ENCODE data around the gene GPATCH2L. TPM values are rescaled to one million over a fixed set of nuclear protein-coding genes. Genes with fewer than 3 reads are reported as not detected.

Gene GPATCH2L
- total RNA-seq, 4 donors from 2014 or later, result 42.4 to 59.1 (median 48.3) TPM

DNA sequence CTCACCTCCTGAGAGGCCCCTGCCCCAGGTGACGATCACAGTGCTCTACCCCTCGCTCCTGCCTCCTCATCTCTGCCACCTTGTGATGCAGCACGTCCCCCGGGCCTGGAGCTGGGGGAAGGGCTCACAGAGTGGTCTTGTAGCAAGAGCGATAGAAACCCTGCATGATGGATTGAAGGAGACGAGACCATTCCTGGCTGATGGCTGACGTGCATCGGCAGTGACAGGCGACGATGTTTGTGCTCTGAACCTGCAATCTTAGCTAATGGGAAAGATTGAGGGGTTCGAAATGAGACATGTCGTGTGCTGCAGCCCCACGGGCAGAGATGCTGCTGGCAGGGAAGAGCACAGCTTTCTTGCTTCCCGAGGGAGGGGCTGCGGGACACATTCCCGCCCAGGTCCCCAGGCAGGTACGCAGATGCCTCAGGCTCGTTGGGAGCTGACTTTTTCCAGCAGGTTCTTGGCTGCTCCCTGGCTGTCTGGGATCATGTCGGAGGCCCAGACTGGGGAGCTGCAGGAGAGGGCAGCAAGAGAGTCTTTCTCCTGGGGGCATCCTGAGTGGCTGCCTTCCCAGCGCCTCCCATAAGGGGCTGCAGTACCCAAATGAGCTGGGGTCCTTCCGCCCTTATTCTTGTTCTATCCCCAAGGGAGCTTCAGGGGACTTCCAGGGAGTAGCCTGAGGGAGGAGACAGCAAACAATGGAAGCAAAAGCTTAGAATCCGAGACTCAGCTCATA is 38.7 kb upstream of the GPATCH2L start:
- DNase-seq (ENCODE audit: extremely low spot score), result no peak
- Histone ChIP-seq H3K4me3 (no peak overlapping the region), H3K4me1 (no peaks in the 10 kb centered on the region), H3K27ac (replicated peaks in 1 of 4) (no peak overlapping the region), H3K9me3 (no peaks in the 10 kb centered on the region), H3K27me3 (no peaks in the 10 kb centered on the region), H3K36me3 (no peaks in the 10 kb centered on the region)
- intact Hi-C loops (cut with DNase I), result no loop called here
- 61% methylated on average over 20 of the region's 22 CpGs for WGBS
- TF ChIP-seq POLR2A (IDR thresholded peaks at IDR 0.05; ENCODE audit: low read depth), result no peak
- TF ChIP-seq EP300 (IDR thresholded peaks at IDR 0.05), result no peak
- TF ChIP-seq, protein P1, sequence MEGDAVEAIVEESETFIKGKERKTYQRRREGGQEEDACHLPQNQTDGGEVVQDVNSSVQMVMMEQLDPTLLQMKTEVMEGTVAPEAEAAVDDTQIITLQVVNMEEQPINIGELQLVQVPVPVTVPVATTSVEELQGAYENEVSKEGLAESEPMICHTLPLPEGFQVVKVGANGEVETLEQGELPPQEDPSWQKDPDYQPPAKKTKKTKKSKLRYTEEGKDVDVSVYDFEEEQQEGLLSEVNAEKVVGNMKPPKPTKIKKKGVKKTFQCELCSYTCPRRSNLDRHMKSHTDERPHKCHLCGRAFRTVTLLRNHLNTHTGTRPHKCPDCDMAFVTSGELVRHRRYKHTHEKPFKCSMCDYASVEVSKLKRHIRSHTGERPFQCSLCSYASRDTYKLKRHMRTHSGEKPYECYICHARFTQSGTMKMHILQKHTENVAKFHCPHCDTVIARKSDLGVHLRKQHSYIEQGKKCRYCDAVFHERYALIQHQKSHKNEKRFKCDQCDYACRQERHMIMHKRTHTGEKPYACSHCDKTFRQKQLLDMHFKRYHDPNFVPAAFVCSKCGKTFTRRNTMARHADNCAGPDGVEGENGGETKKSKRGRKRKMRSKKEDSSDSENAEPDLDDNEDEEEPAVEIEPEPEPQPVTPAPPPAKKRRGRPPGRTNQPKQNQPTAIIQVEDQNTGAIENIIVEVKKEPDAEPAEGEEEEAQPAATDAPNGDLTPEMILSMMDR (IDR thresholded peaks at IDR 0.05), result no peak
- no peak for TF ChIP-seq POLR2AphosphoS5 (IDR thresholded peaks at IDR 0.05)

DNA sequence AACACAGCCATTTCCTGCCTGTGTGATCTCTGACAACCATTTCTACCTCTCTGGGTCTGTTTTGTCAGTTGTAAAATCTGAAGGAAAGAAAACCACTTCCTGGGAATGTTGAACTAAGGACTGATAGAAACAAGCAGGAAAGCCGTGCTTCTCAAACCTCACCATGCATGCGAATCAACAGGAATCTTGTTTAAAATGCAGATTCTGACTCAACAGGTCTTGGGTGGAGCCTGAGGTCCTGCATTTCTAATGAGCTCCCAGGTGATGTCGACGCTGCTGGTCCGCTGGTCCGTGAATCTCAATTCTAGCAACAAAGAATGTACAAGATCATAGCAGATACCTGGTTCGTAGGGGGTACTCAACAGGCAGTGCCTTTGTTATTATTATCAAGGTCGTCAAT is 38.0 kb upstream of the GPATCH2L start:
- Histone ChIP-seq H3K36me3 (no peaks in the 10 kb centered on the region), H3K9me3 (no peaks in the 10 kb centered on the region), H3K4me1 (no peaks in the 10 kb centered on the region), H3K4me3 (no peak overlapping the region), H3K27me3 (no peaks in the 10 kb centered on the region), H3K27ac (replicated peaks in 1 of 4) (no peak overlapping the region)
- intact Hi-C loops (cut with DNase I), result no loop called here
- no peak for TF ChIP-seq POLR2AphosphoS5 (IDR thresholded peaks at IDR 0.05)
- no peak for TF ChIP-seq EP300 (IDR thresholded peaks at IDR 0.05)
- TF ChIP-seq, protein P1 (IDR thresholded peaks at IDR 0.05), result no peak
- TF ChIP-seq POLR2A (IDR thresholded peaks at IDR 0.05; ENCODE audit: low read depth), result no peak
- no peak for DNase-seq (ENCODE audit: extremely low spot score)
- 77% methylated on average over 8 of the region's 8 CpGs for WGBS

DNA sequence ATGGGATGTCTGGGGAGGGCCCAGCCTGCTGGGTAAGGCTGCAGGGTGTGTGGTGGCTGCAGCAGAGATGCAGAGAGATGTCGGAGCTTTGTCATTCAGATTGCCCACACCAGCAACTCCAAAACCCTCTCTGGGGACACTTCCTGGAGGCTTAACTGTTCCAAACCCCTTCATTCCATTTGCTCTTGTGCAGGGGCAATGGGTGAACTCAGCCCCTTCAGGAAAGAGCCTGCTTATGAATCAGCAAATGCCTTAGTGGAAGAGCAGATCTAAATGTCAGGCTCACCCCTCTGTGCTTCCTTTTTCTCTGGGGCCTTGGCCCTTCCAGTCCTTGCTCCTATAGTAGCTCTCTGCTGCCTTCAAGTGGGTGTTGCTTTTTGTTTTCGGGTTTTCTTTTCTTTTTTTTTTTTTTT is 36.7 kb upstream of the GPATCH2L start:
- Histone ChIP-seq H3K9me3 (no peaks in the 10 kb centered on the region), H3K4me1 (no peaks in the 10 kb centered on the region), H3K36me3 (no peaks in the 10 kb centered on the region), H3K27ac (replicated peaks in 1 of 4) (no peak overlapping the region), H3K4me3 (no peak overlapping the region), H3K27me3 (no peaks in the 10 kb centered on the region)
- DNase-seq (ENCODE audit: extremely low spot score), result no peak
- intact Hi-C loops (cut with DNase I), result no loop called here
- WGBS, result 91% methylated on average over 2 of the region's 2 CpGs
- TF ChIP-seq, protein P1 (IDR thresholded peaks at IDR 0.05), result no peak
- TF ChIP-seq POLR2A (IDR thresholded peaks at IDR 0.05; ENCODE audit: low read depth) (no peak), POLR2AphosphoS5 (IDR thresholded peaks at IDR 0.05) (no peak), EP300 (IDR thresholded peaks at IDR 0.05) (no peak)

DNA sequence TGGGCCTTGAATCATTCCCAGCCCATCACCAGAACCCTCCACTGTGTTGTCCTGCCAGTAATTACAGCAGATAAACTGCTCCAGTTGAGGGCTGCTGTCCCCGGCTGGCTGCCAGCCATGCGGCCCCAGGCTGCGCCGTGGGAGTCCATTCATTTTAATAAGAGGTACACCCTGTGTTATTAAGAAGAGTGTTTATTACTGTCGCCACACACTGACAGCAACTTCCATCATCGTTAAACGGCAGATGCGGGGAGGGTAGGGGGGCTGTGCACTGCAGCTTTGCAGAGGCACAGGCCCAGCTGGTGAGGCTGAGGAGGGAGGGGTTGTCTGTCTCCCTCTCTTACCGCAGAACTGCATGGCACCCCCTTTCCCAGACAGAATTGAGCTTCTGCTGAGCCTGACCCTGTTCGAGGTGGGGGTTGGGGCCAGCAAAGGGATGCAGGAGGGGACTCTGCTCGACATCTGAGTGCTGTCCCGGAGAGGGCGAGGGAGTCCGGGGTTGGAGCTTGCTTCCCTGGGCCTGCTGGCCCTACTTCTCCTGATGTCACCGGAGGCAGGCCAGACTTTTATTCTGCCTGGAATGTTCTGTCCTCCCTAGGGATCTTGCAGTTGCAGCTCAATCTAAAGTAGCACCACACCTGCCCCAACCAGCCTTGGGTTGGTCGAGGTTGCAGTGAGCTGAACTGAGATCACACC is 33.8 kb upstream of the GPATCH2L start:
- Histone ChIP-seq H3K27ac (replicated peaks in 1 of 4) (no peak overlapping the region), H3K27me3 (no peaks in the 10 kb centered on the region), H3K4me1 (no peaks in the 10 kb centered on the region), H3K36me3 (no peaks in the 10 kb centered on the region), H3K4me3 (no peak overlapping the region), H3K9me3 (no peaks in the 10 kb centered on the region)
- intact Hi-C loops (cut with DNase I), result no loop called here
- TF ChIP-seq POLR2AphosphoS5 (IDR thresholded peaks at IDR 0.05), result no peak
- no peak for TF ChIP-seq POLR2A (IDR thresholded peaks at IDR 0.05; ENCODE audit: low read depth)
- TF ChIP-seq, protein P1 (IDR thresholded peaks at IDR 0.05), result no peak
- TF ChIP-seq EP300 (IDR thresholded peaks at IDR 0.05), result no peak
- no peak for DNase-seq (ENCODE audit: extremely low spot score)
- WGBS, result 59% methylated on average over 6 of the region's 16 CpGs

Measured in esophagus muscularis mucosa (tissue), 4 donors.